Upper lobe of left lung (tissue), 4 donors: Measurements from ENCODE around the gene PTK6.

ENCODE experiments used
- CTCF ChIP-seq, 6 experiments: fragments of 450-650 bp in 4 of 6; fragments of 200-600 bp in 2 of 6; sonication (generic) in 2 of 6; IDR thresholded peaks; one replicate each; pipeline ENCODE4 v1.5.1; 2016 to 2019; ENCODE audit warnings: antibody characterized with exemption in 6 of 6
- EP300 ChIP-seq, 4 donors: sonication (generic); formaldehyde crosslinking; IDR thresholded peaks; one replicate each; pipeline ENCODE4 v1.5.1; 2017; ENCODE audit warnings: antibody characterized with exemption in 4 of 4, control low read depth in 2 of 4
- POLR2A ChIP-seq, 4 donors: fragments of 450-650 bp; IDR thresholded peaks; one replicate each; pipeline ENCODE4 v1.5.1; 2016 to 2017; ENCODE audit warnings: antibody characterized with exemption in 4 of 4, mild to moderate bottlenecking in 2 of 4
- POLR2AphosphoS5 ChIP-seq, 2 donors: sonication (generic); formaldehyde crosslinking; IDR thresholded peaks; one replicate each; pipeline ENCODE4 v1.5.1; 2017; ENCODE audit warnings: antibody characterized with exemption in 2 of 2

GRCh38 chr20:63558804-63559484 is 21.8 kb upstream of the PTK6 start:
- TF ChIP-seq POLR2A (IDR thresholded peaks at IDR 0.05) (no peak), CTCF (IDR thresholded peaks at IDR 0.05) (no peak), POLR2AphosphoS5 (IDR thresholded peaks at IDR 0.05) (no peak), EP300 (IDR thresholded peaks at IDR 0.05) (no peak)
